Left lobe of liver (tissue), 2 donors: ENCODE measurements around the gene NMT1. TPM values are rescaled to one million over a fixed set of nuclear protein-coding genes. Genes with fewer than 3 reads are reported as not detected.
"Not testable (repeated sequence)": the region's sequence is repeated elsewhere in the genome, so short reads cannot be mapped to it uniquely, and the experiment has no call there.

Source experiments
- ATAC-seq: fragments of 200-7000 bp; cut with Tn5 transposase; one replicate; pipeline ENCODE4 v1.9.1; 2020; ENCODE audit warnings: mild to moderate bottlenecking, moderate library complexity
- DNase-seq: peaks from one replicate; pipeline ENCODE4 v3.0.0-alpha.2; 2020; ENCODE audit warnings: low spot score
- total RNA-seq: library from RNA; stranded (reverse); gene quantifications from one replicate; pipeline ENCODE4 v1.2.1, GENCODE V29; 2021
- donor health status: DM: no; HTN: no; CAD: no; lungs with moderate emphysema.
- donor health status: DM: no; HTN: yes; CAD: no.

NMT1 gene
- total RNA-seq, 1 donor from 2014 or later, result 77.0 TPM

GRCh38 chr17:45116434-45117016 lies 55.4 kb downstream of the NMT1 start:
- DNase-seq, result no peak
- ATAC-seq, result no peak

DNA sequence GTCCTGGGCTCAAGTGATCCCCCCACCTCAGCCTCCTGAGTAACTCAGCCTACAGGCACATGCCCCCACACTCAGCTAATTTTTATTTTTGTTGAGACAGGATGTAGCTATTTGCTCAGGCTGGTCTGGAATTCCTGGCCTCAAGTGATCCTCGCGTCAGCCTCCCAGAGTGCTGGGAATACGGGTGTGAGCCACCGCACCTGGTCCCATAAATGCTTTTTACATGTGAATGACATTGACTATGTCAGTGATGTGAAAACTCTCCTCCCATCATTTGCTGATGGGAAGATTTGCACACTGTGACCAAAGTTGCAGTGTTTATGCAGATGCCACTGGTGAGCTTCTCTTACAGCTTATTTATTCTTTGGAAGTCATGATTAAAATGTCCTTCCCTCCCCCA lies 56.2 kb downstream of the NMT1 start:
- DNase-seq, result no peak
- ATAC-seq, result no peak

GRCh38 chr17:45117848-45118646 lies 56.9 kb downstream of the NMT1 start:
- no peak for ATAC-seq
- no peak for DNase-seq

GRCh38 chr17:45118691-45119090 lies 57.6 kb downstream of the NMT1 start:
- DNase-seq (no peak), ATAC-seq (no peak)

GRCh38 chr17:45119964-45120363 lies 58.8 kb downstream of the NMT1 start:
- ATAC-seq (no peak), DNase-seq (no peak)

GRCh38 chr17:45120558-45120957 lies 59.4 kb downstream of the NMT1 start:
- ATAC-seq, result no peak
- DNase-seq, result no peak

GRCh38 chr17:45121055-45121454 lies 59.9 kb downstream of the NMT1 start:
- ATAC-seq (no peak), DNase-seq (no peak)

GRCh38 chr17:45123076-45123770 lies 62.1 kb downstream of the NMT1 start:
- ATAC-seq, result peak; percentile 20
- no peak for DNase-seq

- DNase-seq, result no peak
- ATAC-seq, result no peak
These were observed 63.0 kb downstream of the NMT1 start for GRCh38 chr17:45123930-45124796.

DNA sequence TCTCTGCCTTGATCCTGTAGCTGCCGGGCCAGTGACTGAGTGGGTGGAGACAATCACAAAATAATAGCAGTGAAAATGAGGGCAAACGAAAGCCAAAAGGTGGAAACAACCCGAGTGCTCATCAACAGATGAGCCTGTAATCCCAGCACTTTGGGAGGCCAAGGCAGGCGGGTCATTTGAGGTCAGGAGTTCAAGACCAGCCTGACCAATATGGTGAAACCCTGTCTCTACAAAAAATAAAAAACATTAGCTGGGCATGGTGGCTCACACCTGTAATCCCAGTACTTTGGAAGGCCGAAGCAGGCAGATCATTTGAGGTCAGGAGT lies 63.6 kb downstream of the NMT1 start:
- not testable (repeated sequence) for ATAC-seq, DNase-seq

DNA sequence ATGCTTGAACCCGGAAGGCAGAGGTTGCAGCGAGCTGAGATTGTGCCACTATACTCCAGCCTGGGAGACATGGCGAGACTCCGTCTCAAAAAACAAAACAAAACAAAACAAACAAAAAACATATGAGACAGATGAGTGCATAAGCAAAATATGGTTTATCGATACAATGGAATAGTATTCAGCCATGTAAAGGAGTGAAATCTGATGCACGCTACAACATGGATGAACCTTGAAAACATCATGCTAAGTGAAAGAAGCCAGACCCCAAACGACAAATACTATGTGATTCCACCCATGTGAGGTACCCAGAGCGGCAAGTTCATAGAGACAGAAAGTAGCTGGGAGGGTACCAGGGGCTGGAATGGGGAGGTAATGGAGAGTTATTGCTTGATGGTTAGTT lies 64.4 kb downstream of the NMT1 start:
- no peak for DNase-seq
- ATAC-seq, result no peak

DNA sequence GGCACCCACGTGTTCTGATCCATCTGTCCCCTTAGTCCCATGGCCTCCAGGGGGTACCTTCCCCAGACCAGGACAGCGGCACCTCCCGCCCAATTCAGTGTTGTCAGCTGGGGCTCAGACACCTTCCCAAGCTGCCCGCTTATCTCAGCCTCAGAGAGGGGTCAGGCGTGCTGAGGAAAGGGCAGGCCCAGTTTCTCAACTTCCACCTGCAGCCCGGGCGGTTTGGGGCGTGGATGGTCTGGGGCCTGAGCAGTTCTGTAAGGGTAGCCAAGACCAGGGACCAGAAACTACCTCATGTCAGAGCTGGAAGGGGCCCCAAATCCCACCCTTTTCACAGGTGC lies 66.1 kb downstream of the NMT1 start:
- DNase-seq (no peak), ATAC-seq (no peak)

- ATAC-seq (no peak), DNase-seq (no peak)
These were observed 66.6 kb downstream of the NMT1 start for GRCh38 chr17:45127548-45128300.

GRCh38 chr17:45128331-45128730 lies 67.2 kb downstream of the NMT1 start:
- DNase-seq (no peak), ATAC-seq (no peak)

- DNase-seq, result no peak
These were observed 67.9 kb downstream of the NMT1 start for GRCh38 chr17:45128989-45129388.

DNA sequence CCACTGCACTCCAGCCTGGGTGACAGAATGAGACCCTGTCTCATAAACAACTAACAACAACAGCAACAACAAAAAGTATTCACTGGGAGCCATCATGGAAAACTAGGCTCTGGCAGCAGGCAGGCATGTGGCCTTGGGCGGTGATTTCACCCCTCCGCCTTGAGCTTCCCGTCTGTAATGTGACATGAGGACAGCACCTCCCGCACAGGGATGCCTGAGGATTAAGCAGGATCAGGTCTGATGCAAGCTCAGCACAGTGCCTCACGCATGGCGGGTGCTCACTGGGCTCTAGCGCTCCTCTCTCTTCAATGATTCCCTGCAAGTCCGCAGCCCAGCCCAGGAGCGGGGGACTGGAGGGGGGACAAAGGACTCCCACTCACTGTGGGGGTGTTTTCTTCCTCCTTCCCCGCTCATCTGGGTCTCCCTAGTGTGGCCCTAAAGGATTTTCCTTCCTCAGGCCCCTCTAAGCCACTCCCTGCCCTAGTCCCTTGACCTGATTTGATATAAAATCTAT lies 68.4 kb downstream of the NMT1 start:
- ATAC-seq (no peak), DNase-seq (no peak)

More at GRCh38 chr17:45128989-45129388, 67.9 kb downstream of the NMT1 start:
- no peak for ATAC-seq

GRCh38 chr17:45129940-45130680 lies 69.0 kb downstream of the NMT1 start:
- no peak for ATAC-seq
- no peak for DNase-seq

DNA sequence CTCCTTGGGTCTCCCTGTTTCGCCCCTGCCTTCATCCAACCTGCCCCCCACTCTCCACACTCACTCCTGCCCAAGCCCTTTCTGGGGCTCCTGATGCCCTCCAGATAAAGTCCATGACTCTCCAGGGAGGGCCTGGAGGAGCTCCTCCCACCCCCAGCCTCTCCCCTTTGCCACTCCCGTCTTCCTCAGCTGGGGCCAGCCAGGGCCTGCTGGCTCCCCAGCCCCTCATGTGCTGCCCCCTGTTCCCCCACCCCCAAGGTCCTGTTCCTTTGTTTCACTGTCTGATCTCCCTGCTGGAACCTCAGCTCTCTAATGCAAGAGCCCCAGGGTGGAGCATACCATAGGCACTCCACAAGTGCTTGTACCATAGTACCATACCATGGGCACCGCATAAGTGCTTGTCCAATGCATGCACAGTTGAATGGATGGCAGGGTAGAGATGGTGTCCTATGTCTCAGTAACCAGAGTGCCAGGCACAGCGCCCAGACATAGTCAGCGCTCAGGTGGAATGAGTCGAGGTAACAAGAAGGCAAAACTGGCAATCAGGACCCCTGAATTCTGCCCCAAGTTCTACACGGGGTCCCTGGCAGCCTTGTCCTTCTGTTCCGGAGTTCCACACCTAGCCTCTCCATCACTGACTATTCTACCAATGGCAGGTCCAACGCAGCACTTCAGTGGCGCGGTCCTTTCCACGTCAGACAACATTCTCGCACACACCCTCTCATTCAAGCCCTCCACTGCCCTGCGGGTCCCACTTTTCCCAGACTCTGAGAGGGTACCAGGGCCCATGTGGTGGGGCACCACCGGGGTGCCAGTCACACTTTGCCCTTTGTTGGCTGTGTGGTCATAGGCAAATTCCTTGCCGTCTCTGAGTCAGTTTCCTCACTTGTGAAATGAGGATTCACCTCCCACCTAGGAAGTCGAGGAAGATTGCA lies 69.8 kb downstream of the NMT1 start:
- ATAC-seq (no peak), DNase-seq (no peak)
